ENCODE data around the gene NEURL1B.

DNA sequence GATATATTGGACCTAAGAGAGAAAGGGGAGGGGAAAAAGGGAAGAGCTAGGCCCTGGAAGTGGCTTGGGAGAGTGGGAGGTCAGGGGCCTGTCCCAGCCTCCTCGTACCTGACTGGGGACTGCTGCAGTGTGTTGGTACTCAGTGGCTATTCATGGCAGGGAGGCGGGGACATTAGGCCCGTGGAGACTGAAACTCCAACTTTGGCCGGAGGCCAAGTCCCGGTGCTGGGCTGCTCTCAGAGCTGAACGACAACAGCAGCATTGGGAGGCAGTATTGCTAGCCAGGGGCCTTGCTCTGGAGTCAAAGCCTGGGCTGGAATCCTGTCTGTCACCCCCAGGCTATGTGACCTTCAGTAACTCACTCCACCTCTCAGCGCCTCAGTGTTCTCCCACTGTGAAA is 37.8 kb downstream of the NEURL1B start:
- TF ChIP-seq CTCF (IDR thresholded peaks at IDR 0.05) (no peak), POLR2A (IDR thresholded peaks at IDR 0.05) (no peak)

Measured in body of pancreas (tissue), 4 donors.